Renal cortex interstitium (tissue), 3 donors: ENCODE measurements around the gene GYPE. TPM values are rescaled to one million over a fixed set of nuclear protein-coding genes. Genes with fewer than 3 reads are reported as not detected.

ENCODE experiments used
- polyA plus RNA-seq, 3 donors: library from polyadenylated mRNA; unstranded; fragments of 120-200 nt; gene quantifications; one replicate each; pipeline ENCODE4 v1.2.1, GENCODE V29; 2013; ENCODE audit not compliant: insufficient read length in 3 of 3

Gene GYPE
- polyA plus RNA-seq, 3 donors: 2.5 to 3.0 (median 3.0) TPM

Other genes starting within 250 kb of the GYPE start
- under 1 TPM; 0.10 to 0.36 (median 0.17) TPM for gene FREM3, start 204.9 kb downstream of the GYPE start, polyA plus RNA-seq
- gene GYPB, start 113.8 kb upstream of the GYPE start, polyA plus RNA-seq: 1 to 10 TPM; 1.0 to 4.5 (median 1.2) TPM
- gene GYPA, start 235.2 kb upstream of the GYPE start, polyA plus RNA-seq: 1 to 10 TPM; 2.3 to 6.5 (median 3.3) TPM